NCI-H146 (cell line): ENCODE measurements around the gene HCCS.
A peak's percentile ranks its signal among the peaks of the same experiment; 100 is the strongest.

Experiments
- DNase-seq: peaks from one replicate; lab custom pipeline; 2025; lab: John Stamatoyannopoulos, UW

The HCCS gene

DNA sequence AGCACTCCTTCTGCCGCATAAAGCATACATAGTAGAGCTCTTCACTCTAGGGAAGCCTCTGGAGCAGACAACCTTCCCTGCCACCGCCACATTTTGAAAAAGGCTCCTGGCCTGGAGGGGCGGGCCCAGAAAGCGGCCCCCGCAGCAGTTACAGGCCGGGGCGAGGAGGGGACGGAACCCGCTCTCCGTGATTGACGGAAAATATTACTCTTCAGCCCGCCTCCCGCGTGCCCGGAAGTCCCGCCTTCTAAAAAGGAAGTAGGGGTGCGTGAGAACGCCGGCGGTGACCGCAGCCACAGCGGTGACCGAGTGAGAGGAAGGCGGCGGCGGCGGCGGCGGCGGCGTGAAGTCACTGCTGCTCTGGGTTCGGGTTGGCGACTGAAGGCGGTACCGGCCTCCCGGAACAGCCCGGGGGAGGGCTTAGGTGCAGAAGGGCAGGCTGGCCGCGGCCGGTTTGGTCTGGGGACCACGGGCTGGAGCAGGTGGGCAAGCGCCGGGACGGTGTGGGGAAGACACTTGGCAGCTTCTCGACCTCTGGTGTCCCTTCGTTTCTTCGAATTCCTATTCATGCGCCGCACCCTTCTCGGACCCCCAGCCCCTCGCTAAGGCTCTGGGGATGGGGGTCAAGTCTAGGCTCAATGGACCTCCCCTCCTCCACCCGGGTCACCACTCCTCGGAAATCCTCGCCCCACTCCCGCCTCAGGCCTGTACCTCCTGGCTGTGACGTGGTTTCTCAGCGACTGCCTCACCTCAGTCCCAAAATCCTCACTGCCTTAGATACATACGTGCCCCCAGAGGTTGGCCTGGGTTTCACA is at the start of gene HCCS:
Gene HCCS (plus strand): TSS at position 296 of the 815 bp plus-strand sequence. CDS start 729 bp downstream, outside the sequence.
- DNase-seq: peak; percentile 88

DNA sequence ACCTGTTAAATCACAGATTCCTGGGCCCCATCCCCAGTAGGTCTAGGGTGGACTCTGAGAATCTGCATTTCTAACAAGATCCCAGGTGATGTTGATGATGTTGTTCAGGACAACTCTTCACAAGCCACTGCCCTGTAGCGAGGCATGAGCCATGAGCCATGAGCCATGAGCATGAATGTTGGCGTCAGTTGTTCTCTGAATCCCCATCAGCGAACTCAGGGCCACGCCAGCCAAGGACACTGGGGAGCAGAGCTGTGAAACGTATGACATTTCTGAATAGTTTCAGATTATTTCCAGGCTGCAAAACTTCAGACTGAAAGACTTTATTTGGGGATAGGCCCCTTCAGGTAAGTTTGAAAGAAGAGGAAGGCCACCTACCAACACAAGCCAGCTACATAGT is 46.9 kb upstream of the HCCS start:
- no peak for DNase-seq

DNA sequence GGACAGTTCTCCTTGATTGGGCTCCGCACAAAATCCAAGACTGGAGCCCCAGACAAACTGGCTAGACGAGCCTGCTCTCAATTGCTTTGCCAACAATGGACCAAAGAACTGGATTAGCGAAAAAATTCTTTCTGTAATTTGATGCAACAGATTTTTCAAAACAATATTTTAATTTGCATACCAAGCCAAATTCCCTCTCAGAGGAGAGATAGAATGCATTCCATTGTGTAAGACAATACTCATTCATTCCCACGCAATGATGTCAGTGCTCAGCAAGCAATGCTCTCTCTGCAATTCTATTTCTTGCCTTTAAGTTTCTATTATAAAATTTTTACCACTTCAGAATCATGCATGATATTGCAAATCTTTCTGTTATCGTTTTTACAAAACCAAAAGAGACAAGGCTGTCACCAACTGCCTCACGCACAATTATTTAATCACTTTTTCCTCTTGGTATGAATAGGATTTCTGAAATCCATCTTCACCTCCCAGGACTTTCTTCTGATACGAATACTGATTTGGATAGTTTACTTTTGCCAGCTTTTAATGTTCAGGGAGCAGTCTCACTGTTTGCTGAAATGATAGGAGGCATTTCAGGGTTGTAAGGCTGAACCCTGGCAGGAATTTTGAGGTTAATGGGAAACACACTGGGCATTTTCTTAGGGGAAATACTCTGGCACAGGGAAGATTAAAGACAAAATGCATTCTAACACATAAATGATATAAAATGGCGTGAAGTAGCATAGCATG is 46.1 kb upstream of the HCCS start:
- no peak for DNase-seq

GRCh38 chrX:11066812-11067211 is 44.3 kb upstream of the HCCS start:
- DNase-seq: no peak

- no peak for DNase-seq
Observed at GRCh38 chrX:11073381-11073780, 37.8 kb upstream of the HCCS start.

DNA sequence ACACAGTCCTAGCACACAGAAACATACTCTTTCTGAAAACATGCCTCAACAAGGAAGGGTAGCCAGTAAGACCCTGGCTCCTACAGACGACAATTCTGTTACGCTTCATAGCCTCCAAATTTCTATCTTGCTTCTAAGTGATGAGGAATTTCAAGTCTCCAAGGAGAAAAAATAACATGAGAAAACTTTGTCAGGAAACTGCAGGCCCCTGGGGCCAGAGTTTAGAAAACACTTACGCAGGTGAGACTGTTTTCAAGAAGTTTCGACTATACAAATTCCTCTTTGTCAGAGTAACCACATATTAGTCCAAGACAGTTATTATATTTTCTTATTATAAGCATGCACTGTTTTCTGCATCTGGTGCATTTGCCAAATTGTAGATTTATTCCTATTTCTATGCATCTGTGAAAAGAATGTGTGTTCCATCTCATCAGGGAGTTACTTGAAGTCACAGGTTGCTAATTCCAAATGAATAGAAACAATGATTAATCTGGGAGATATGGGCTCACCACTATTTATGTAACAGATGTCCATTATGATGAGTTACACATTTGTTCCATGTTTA is 30.3 kb upstream of the HCCS start:
- DNase-seq: no peak

- no peak for DNase-seq
Observed at GRCh38 chrX:11081511-11081910, 29.6 kb upstream of the HCCS start.

DNA sequence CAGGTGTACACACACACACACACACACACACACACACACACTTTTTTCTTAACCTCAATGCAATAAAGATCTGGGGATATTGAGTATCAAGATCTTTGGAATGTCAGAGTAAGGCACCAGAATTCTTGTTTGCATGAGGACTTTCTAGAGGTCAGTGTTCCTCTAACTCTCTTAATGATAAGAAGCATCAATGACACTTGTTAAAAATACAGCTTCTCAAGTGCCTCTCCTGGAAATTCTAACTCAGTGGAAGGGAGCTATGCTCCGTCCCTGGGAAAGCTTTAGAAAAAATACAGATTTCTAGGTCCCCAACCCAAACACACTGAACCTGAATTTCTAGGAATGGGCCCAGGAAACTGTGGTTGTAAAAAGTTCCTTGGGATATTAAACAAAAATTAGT is 25.8 kb upstream of the HCCS start:
- DNase-seq: no peak

- no peak for DNase-seq
Observed at GRCh38 chrX:11089802-11090201, 21.3 kb upstream of the HCCS start.

DNA sequence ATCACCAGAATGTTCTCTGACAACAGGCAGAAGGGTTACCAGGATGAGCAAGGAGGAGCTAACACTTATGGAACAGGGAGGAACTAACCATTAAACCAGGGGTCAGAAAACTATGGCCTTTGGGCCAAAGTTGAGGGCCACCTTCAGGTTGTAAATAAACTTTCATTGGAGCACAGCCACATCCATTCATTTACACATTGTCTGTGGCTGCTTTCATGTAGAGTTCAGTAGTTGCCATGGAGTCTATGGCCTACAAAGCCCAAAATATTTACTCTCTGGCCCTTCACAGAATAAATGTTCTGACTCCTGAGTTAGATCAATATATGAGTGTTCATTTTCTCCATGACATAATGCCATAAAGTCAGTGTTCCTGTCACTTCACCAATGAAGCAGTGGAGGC is 13.2 kb upstream of the HCCS start:
- no peak for DNase-seq

GRCh38 chrX:11099465-11099864 is 11.7 kb upstream of the HCCS start:
- DNase-seq: no peak

- DNase-seq: peak; percentile 6
Observed at GRCh38 chrX:11100281-11101035, 10.7 kb upstream of the HCCS start.

DNA sequence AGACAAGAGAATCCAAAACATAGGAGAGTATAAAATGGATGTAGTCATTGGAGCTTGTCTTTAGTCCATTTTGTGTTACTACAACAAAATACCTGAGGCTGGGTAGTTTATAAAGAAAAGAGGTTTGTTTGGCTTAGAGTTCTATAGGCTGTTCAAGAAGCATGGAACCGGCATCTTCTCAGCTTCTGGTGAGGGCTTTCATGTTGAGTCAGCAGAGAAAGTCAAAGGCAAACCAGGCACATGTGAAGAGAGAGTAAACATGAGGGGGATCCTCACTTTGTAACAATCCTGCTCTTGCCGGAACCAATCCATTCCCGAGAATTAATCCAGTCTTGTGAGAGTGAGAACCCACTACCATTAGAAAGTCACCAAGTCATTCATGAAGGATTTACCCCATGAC is 8.1 kb upstream of the HCCS start:
- DNase-seq: no peak

DNA sequence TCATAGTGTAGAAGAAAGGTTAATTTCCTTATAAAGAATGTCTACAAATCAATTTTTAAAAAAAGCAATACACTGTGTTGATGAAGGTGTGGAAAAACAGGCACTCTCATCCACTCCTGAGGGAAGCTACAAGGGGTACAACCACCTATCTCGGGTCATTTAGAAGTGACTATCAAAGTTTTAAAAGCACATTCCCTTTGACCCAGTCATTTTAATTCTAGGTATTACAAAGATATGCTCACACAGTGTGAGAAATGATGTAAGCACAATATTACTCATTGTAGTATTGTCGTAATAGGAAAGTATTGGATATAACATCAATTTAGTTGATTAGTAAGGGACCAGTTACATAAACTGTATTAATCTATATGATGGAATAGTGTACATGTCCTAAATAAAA is 7.4 kb upstream of the HCCS start:
- no peak for DNase-seq

GRCh38 chrX:11105080-11105479 is 6.1 kb upstream of the HCCS start:
- DNase-seq: no peak

DNA sequence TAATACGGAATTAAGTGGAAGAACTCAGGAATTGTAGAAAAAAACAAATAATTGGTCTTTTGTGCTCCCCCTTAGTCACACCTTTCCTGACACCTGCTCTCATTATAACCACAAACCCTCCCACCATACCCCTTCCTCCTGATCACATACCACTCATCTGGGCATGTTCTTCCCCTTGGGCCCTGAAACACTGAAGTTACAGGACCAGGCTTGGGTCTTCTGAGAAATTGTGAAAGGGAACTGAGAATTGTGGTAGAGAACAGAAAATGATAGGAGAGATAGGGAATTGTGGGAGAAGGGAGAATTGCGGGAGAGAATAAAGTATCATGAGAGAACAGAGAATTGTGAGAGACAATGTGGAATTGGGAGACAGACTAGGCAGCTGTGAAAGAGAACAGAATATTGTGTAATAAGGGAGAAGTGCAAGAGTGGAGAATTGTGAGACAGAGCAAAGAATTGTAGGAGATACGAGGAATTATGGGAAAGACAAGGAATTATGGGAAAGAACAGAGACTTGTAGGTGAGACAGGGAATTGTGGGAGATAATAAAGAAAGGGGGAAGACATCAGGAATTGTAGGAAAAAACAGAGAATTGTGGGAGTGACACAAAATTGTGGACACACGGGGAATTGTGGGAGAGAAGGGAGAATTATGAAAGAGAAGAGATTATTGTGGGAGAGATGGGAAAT is 2.7 kb upstream of the HCCS start:
- DNase-seq: no peak

- no peak for DNase-seq
Observed at GRCh38 chrX:11109968-11110367, 1.2 kb upstream of the HCCS start.

DNA sequence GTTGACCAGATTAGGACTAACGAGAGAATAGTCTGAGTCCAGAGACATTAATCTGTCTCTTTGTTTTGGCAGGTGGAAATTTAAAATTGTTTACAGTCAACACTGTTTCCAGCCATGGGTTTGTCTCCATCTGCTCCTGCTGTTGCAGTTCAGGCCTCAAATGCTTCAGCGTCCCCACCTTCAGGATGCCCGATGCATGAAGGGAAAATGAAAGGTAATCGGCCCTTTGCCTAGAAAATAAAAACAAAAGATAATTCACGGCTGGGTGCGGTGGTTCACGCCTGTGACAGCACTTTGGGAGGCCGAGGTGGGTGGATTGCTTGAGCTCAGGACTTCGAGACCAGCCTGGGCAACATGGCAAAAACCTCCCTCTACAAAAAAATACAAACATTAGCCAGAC is 815 bp downstream of the HCCS start:
- no peak for DNase-seq

DNA sequence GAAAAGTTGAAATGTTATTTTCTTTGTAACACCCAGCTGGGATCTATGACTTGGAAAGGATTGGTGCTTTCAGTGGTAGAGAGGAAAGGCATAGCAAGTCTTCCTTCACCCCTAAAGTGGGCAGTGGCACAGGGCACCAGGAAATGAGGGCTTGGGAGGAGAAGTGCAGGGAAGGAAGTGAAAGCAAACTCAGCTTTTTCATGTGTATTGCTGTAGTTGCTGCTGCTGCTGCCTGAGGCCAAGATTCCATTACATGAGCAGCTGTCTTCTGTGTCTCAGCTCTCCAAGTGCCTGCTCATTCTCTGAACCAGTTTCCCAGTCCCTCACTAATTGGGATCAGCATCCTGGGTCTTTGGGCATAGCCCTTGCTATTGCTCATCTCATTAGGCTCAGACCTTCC is 2.6 kb downstream of the HCCS start:
- no peak for DNase-seq

DNA sequence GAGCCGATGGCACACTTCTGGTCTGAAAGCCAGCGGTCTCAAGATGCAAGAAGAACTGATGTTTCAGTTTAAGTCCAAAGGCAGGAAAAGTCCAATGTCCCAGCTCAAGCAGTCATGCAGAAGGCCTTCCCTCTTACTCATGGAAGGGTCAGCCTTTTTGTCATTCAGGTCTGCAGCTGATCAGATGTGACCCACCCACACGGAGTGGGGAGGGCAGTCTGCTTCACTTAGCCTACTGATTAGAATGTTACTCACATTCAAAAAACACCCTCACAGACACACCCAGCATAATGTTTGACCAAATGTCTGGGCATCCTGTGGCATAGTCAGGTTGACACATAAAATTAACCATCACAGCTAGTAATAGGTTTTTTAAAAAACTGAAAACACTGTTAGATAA is 6.6 kb downstream of the HCCS start:
- DNase-seq: no peak

DNA sequence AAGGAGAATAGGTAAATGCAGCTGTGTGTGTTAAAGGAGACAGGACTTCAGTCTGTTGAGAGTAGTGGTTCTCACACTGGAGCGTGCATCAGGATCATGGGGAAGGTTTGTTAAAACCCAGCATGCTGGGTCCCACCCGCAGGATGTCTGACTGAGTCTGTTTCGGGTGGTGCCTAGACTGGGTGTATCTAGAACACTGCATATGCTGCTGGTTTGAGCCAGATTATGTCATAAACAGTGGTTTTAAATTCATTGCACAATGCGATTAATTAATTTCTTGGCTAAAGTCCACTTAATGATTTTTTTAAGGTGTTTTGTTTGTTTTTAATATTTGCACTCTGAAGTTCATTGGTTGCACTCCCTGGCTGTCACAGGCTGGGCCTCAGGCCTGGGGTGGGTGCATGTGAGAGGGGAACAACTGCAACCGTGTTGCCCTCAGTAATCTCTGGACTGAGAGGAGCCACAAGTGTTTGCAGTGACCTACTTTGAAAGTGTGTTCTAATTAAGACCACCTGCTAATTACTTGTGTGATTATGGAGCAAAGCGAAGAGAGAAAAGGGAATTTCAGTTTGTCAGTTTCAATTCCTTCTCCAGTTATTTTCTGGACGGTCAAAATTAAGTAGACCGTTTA is 8.3 kb downstream of the HCCS start:
- no peak for DNase-seq
